ENCODE data around the gene ACBD6.

- TF ChIP-seq CTCF (IDR thresholded peaks at IDR 0.05; ENCODE audit: insufficient read depth, low read length) (no peak), REST (IDR thresholded peaks at IDR 0.05; ENCODE audit: insufficient replicate concordance, low read depth) (no peak), POLR2AphosphoS5 (IDR thresholded peaks at IDR 0.05; ENCODE audit: low read depth) (no peak), GABPA (IDR thresholded peaks at IDR 0.05; ENCODE audit: low read depth) (no peak), SPI1 (IDR thresholded peaks at IDR 0.05; ENCODE audit: borderline replicate concordance, low read depth) (no peak)
These were observed 254.2 kb downstream of the ACBD6 start for GRCh38 chr1:180248176-180248575.
